GM12875 (cell line): ENCODE measurements around the gene PYY.

Experiments used
- H3K4me3 ChIP-seq: one replicate; pipeline ENCODE4 v1.5.1; 2011; ENCODE audit warnings: low read depth, low read length, control low read depth
- CTCF ChIP-seq: IDR thresholded peaks from 2 replicates; pipeline ENCODE4 v1.5.1; 2011; ENCODE audit warnings: low read depth, mild to moderate bottlenecking, control low read depth, inconsistent platforms, low read length, moderate library complexity, borderline replicate concordance; ENCODE audit not compliant: insufficient read depth

Gene PYY

GRCh38 chr17:43916385-43916784, 37.4 kb downstream of the PYY start:
- no peak for TF ChIP-seq CTCF
- no peak overlapping the region for H3K4me3 ChIP-seq

GRCh38 chr17:43915559-43915958, 38.2 kb downstream of the PYY start:
- H3K4me3 ChIP-seq: no peak overlapping the region
- TF ChIP-seq CTCF: no peak

- no peak for TF ChIP-seq CTCF
- no peak overlapping the region for H3K4me3 ChIP-seq
Observed at GRCh38 chr17:43914451-43914850, 39.3 kb downstream of the PYY start.

- H3K4me3 ChIP-seq: no peak overlapping the region
- no peak for TF ChIP-seq CTCF
Observed at GRCh38 chr17:43913584-43913983, 40.2 kb downstream of the PYY start.

- no peak for TF ChIP-seq CTCF
Observed at GRCh38 chr17:43912635-43913304, 41.0 kb downstream of the PYY start.

GRCh38 chr17:43911904-43912303, 41.8 kb downstream of the PYY start:
- TF ChIP-seq CTCF: no peak
- no peak overlapping the region for H3K4me3 ChIP-seq

More at GRCh38 chr17:43912635-43913304, 41.0 kb downstream of the PYY start:
- H3K4me3 ChIP-seq: no peak overlapping the region

GRCh38 chr17:43909537-43910231, 44.1 kb downstream of the PYY start:
- H3K4me3 ChIP-seq: no peak overlapping the region
- TF ChIP-seq CTCF: no peak
